H1 (cell line): ENCODE results near the gene DUOXA2.

Experiments used
- CBX5 ChIP-seq: fragments of 300-800, 300-1000 bp; sonication (generic); IDR thresholded peaks from 2 replicates; pipeline ENCODE4 v1.7.1; 2016; ENCODE audit warnings: antibody characterized with exemption, low read length, low read depth
- CBX8 ChIP-seq: fragments of 300-800, 300-1000 bp; sonication (generic); IDR thresholded peaks from 2 replicates; pipeline ENCODE4 v1.7.1; 2016; ENCODE audit warnings: low read depth, low read length, borderline replicate concordance
- CTCF ChIP-seq, 3 experiments: IDR thresholded peaks; 1 replicate in 2 of 3; 2 replicates in 1 of 3; pipeline versions ENCODE4 v1.5.1 to v1.6.1; 2011; ENCODE audit warnings: low read length in 3 of 3, mild to moderate bottlenecking in 3 of 3, inconsistent platforms in 2 of 3, low read depth in 1 of 3, moderate library complexity in 1 of 3; ENCODE audit not compliant: insufficient read depth in 1 of 3; ENCODE audit errors: control extremely low read depth in 1 of 3
- EGR1 ChIP-seq: IDR thresholded peaks from 2 replicates; pipeline ENCODE4 v1.6.1; 2011; ENCODE audit warnings: low read depth, low read length, borderline replicate concordance
- EZH2 ChIP-seq: fragments of 200-600 bp; sonication (generic); IDR thresholded peaks from 2 replicates; pipeline ENCODE4 v1.7.1; 2012; ENCODE audit warnings: low read depth, mild to moderate bottlenecking, moderate library complexity, low read length, inconsistent platforms; ENCODE audit not compliant: severe bottlenecking
- POLR2A ChIP-seq, 2 experiments: IDR thresholded peaks; 1 replicate in 1 of 2; 2 replicates in 1 of 2; pipeline ENCODE4 v1.6.1; 2011; ENCODE audit warnings: low read depth in 2 of 2, low read length in 2 of 2, mild to moderate bottlenecking in 2 of 2; ENCODE audit errors: control extremely low read depth in 1 of 2
- POLR2AphosphoS5 ChIP-seq: IDR thresholded peaks from 2 replicates; pipeline ENCODE4 v1.6.1; 2011; ENCODE audit warnings: low read depth, low read length
- RAD21 ChIP-seq, 2 experiments: IDR thresholded peaks in 1 of 2; conservative IDR thresholded peaks in 1 of 2; 2 replicates each; pipeline ENCODE4 v1.6.1; 2011; ENCODE audit warnings: low read depth in 2 of 2, low read length in 2 of 2, improper control_type of control experiment in 1 of 2, inconsistent platforms in 1 of 2, mild to moderate bottlenecking in 1 of 2, moderate library complexity in 1 of 2
- TAF1 ChIP-seq: IDR thresholded peaks from 2 replicates; pipeline ENCODE4 v1.6.1; 2011; ENCODE audit warnings: mild to moderate bottlenecking, low read depth, low read length

- no peak for TF ChIP-seq EZH2
- no peak for TF ChIP-seq EGR1
- TF ChIP-seq POLR2AphosphoS5 = peak; percentile 40
- TF ChIP-seq POLR2A (IDR thresholded peaks at IDR 0.05; ENCODE audit: control extremely low read depth in 1 of 2, low read depth in 2 of 2, low read length in 2 of 2) = no peak; a peak in 1 of 3 replicates
- no peak for TF ChIP-seq TAF1
- TF ChIP-seq CTCF (IDR thresholded peaks at IDR 0.05; ENCODE audit: control extremely low read depth in 1 of 3, insufficient read depth in 1 of 3, low read depth in 1 of 3, low read length in 3 of 3) = peak; percentile 95 to 99 (median 99)
- no peak for TF ChIP-seq CBX5
- TF ChIP-seq CBX8 = no peak
- peak; percentile 99 for TF ChIP-seq RAD21 (IDR thresholded peaks at IDR 0.05 in 1 of 2, conservative IDR thresholded peaks at IDR 0.05 in 1 of 2; ENCODE audit: low read depth in 2 of 2, low read length in 2 of 2)
Observed at GRCh38 chr15:45162771-45163507, 48.8 kb downstream of the DUOXA2 start.
